ENCODE results near the gene GTF2E1.
"Not testable (repeated sequence)": the region's sequence is repeated elsewhere in the genome, so short reads cannot be mapped to it uniquely, and the experiment has no call there.

The GTF2E1 gene

DNA sequence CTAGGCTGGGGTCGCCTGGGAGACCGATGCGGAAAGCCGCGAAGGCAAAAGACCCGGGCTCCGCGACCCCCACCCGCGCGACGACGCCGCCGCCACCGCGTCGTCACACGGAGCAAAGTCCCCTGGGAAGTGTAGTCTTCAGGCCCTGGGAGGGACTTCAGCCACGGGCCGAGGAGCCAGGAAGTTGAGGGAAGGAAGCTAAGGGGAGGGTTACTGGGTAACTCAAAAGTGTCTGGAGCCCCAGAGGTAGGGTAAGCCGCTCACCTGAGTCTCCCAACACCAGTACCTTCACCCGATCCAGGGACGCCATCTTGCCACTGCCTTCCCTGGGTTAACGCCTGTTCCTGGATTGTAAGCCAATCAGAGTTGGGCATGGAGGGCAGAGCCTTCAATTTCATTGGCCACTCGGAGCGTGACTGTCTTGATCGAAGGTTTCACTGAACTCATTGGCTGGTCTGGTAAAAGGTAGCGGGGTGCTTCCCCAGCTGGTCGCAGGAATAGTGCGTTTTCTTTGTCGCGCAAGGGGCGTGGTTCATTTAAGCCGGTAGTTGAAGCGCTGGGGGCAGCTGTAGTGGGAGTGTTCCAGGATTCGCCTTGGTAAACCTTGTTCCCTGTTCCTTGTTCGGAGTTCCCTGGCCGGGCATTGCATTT is at the start of gene GTF2E1, which contains the start of gene RABL3:
Gene GTF2E1 (plus strand): TSS at position 547 of the 651 bp plus-strand sequence. CDS start 7,809 bp downstream, outside the sequence.
Gene RABL3 (minus strand): TSS at position 319 of the 651 bp plus-strand sequence. CDS start 9 bp downstream, at position 310.
- DNase-seq (ENCODE audit: low spot score) = peak; percentile 100

GRCh38 chr3:120693439-120694171 is 48.9 kb upstream of the GTF2E1 start:
- peak; percentile 19 for DNase-seq (ENCODE audit: low spot score)

GRCh38 chr3:120699333-120699732 is 43.2 kb upstream of the GTF2E1 start:
- no peak for DNase-seq (ENCODE audit: low spot score)

- no peak for DNase-seq (ENCODE audit: low spot score)
Measured at GRCh38 chr3:120705884-120706582, 36.5 kb upstream of the GTF2E1 start.

DNA sequence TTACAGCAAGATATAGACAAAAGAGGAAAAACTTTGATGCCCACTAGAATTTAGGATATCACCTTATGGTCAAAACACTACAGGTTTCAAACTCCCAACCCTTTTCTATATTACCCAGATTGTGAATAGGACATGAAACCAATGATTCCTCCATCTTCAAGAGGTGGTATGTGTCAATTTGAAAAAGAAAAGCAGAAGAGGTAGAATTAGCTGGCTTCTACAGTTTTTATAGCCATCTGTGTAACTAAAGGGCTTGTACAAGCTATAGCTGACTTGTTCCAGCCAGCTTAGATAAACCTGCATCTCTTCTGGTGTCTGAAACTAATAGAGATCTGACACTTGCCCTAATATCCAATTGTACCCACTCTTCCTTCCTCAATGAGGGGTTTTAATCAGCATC is 35.6 kb upstream of the GTF2E1 start:
- no peak for DNase-seq (ENCODE audit: low spot score)

DNA sequence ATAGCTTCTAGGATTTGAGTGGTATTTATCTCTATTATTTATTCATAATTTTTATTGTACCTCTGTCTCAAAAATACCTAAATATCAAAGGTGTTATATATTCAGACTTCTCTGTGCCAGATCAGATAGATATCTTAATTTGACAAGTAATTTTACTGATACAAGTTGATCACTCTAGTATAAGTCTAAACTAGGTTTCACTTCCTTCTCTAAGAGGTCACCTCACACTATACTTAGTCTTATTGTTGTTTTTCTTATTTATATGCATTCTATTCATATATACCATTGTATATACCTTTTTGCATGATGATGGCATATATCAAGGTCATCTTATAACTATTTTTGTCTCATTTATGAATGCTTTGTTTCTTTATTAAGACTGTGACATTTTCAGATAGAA is 34.1 kb upstream of the GTF2E1 start:
- DNase-seq (ENCODE audit: low spot score) = no peak

- DNase-seq (ENCODE audit: low spot score) = no peak
Measured at GRCh38 chr3:120710369-120710768, 32.2 kb upstream of the GTF2E1 start.

GRCh38 chr3:120713262-120713661 is 29.3 kb upstream of the GTF2E1 start:
- DNase-seq (ENCODE audit: low spot score) = no peak

DNA sequence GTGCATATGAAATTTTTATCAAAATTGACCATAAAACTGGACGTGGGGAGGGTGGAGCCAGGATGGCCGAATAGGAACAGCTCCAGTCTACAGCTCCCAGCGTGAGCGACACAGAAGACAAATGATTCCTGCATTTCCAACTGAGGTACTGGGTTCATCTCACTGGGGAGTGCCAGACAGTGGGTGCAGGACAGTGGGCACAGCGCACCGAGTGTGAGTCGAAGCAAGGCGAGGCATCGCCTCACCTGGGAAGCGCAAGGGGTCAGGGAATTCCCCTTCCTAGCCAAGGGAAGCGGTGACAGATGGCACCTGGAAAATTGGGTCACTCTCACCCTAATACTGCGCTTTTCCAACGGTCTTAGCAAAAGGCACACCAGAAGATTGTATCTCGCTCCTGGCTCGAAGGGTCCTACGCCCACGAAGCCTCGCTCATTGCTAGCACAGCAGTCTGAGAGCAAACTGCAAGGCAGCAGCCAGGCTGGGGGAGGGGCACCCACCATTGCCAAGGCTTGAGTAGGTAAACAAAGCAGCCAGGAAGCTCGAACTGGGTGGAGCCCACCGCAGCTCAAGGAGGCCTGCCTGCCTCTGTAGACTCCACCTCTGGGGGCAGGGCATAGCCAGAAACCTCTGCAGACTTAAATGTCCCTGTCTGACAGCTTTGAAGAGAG is 23.2 kb upstream of the GTF2E1 start:
- DNase-seq (ENCODE audit: low spot score) = not testable (repeated sequence)

DNA sequence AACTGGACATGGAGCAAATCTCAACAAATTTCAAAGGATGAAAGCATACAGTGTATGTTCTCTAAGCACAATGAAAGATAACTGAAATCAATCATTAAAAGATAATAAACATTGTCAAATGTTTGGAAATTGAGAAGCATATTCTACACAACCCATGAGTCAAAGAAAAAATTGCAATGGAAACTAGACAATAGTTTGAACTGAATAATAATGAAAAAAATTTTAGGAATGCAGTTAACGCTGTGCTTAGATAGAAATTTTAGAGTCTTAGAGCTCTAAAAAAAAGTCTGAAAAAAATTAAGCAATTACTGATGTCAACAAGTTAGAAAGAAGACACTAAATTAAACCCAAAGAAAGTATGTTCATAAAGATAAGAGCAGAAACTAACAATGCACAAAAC is 15.8 kb upstream of the GTF2E1 start:
- DNase-seq (ENCODE audit: low spot score) = no peak

DNA sequence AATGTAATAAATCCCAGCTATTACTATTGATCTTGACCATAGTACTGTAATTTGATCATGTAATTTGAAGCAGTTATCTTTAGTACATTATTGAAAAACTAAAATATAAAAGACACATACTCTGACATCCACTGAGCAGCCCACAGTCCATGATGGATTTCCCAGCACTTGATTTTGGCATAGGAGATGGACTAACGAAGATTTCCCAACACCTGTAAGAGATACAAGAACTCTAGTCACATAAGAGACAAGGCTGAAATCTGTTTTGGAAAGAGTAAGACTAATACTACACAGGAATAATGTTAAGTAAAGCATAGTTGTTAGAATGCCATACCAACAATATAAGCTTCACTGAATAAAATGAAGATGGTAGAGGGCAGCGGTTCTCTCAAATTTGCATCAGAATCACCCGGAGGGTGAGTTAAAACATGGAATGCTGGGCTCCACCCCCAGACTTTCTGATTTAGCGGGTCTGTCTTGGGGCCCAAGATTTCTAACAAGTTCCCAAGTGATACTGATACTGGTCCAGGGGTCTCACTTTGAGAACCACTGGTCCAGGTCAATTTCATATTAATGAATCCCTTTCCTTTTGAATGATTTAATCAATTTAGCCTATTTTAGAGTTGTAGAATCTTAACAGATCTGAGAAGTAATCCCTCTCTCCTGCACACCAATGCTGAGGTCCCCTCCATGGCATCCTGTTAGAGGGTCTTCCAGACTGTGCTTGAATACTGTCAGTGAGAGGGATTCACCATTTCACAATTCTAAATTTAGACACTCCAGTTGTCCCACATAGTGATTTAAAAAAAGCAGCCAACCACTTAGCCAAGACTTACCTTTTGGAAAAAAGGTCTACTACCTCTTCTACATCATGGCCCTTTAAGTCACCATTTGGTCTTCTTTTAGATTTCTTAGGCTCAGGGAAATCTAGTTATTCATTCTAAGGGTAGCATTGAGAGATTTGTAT is 11.7 kb upstream of the GTF2E1 start:
- no peak for DNase-seq (ENCODE audit: low spot score)

- DNase-seq (ENCODE audit: low spot score) = not testable (repeated sequence)
Measured at GRCh38 chr3:120738006-120738405, 4.5 kb upstream of the GTF2E1 start.

DNA sequence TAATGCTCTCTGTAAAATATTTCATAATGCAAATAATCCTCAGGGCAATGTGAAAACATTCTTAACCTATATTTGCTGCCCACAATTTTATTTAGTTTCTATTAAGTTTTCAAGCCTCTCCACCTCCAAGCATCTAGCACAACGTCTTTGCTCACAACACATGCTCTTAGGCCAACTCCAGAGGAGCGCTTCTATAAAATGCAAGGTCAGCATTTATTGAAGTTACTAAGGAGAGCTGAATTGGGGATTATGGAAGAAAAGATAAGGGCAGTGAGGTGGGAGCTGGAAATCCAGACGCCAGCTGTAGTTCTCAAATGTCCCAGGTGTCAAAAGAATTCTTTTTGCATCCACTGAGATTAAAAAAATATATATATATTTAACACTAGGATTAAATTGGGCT is 1.2 kb upstream of the GTF2E1 start:
- DNase-seq (ENCODE audit: low spot score) = no peak

GRCh38 chr3:120741837-120742197 is 727 bp upstream of the GTF2E1 start:
- DNase-seq (ENCODE audit: low spot score) = no peak

GRCh38 chr3:120742849-120743365 is 363 bp downstream of the GTF2E1 start:
- peak; percentile 34 for DNase-seq (ENCODE audit: low spot score)

GRCh38 chr3:120743556-120744195 is 1.1 kb downstream of the GTF2E1 start:
- DNase-seq (ENCODE audit: low spot score) = no peak

GRCh38 chr3:120745466-120745865 is 2.9 kb downstream of the GTF2E1 start:
- no peak for DNase-seq (ENCODE audit: low spot score)

DNA sequence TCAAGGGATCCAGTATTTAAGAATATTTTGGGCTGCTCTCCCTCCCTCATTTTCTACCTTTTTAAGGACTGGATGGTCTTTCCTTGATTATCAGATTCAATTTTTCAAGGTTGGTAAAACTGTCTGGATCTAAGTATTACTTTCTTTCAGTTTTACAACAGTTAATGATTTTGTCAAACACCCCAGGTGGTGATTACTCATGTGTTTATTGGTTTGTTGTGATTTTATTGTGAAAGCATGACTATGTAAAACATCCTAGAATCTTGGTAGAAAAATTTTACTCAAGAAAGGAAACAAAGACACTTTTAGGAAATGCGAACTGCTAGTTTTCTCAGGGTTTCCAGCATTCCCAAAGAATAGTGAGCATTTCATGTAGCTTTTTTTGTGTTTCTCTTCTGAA is 7.3 kb downstream of the GTF2E1 start:
- DNase-seq (ENCODE audit: low spot score) = no peak

- no peak for DNase-seq (ENCODE audit: low spot score)
Measured at GRCh38 chr3:120752230-120752629, 9.7 kb downstream of the GTF2E1 start.

DNA sequence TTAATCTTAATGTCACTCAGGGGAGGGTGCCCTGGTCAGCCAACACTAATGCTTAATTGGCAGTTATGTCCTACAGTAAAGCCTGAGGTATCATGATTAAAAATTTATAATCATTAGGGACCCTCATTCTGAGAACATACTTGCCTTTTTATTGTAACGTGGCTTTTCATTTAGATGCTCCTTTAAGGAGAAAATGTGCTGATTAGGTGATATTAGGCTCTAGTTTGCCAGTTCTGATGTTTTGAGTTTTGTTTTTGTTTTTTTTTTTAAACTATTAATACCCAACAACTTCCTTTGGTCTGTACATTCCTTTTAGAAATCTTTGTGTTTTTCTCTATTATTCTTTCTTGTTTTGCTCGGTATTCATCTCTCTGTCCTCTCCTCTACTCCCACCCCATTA is 10.3 kb downstream of the GTF2E1 start:
- no peak for DNase-seq (ENCODE audit: low spot score)
